Stimulated activated CD4-positive, alpha-beta T cell treated with anti-CD3 and anti-CD28 coated beads, TNF-alpha, amount 100 ng/mL, for 4 hours (primary cell): ENCODE data around the gene SLC24A1.

ENCODE experiments used
- DNase-seq, 3 experiments: peaks; one replicate each; pipeline ENCODE4 v3.0.0-alpha.2; 2020; ENCODE audit warnings: low read depth in 3 of 3

SLC24A1 gene

DNA sequence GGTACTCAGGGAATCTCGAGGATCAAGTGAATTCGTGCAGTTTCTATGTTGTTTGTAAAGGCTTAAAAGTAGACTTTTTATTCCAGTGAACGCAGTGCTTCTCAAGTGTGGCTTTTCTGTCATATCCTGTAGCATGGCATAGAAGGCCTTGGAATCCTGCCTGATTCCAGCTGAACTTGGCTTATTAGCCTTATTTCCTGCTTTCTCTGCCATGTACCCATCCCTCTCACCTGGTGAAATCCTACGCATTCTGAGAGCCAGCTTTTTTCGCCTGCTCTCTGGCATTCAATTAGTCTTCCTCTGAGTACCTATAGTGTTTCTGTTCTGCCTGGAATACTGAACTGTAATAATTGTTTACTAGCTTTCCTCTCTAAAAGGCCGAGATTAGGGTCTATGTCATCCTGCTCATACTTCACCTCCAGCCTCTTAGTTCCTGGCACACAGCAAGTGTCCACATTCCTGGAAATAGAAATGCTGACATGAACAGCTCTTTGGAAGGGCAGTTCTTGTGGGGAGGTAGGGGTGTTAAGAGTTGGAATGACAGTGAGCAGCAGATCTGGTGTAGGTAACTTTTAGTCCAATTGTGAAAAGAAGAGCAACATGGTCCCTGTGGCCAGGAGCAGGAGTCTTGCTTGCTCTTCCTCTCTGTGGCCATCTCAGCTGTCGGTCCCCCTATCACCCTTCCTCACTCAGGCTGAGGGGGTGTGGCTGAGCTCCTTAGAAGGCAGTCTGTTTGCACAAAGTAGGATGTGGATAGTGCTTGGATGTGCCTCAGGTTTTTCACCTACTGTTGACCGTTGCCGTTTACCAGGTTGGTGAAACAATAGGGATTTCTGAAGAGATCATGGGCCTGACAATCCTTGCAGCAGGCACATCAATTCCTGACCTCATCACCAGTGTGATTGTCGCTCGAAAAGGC, 30.4 kb downstream of the SLC24A1 start:
- DNase-seq = no peak

DNA sequence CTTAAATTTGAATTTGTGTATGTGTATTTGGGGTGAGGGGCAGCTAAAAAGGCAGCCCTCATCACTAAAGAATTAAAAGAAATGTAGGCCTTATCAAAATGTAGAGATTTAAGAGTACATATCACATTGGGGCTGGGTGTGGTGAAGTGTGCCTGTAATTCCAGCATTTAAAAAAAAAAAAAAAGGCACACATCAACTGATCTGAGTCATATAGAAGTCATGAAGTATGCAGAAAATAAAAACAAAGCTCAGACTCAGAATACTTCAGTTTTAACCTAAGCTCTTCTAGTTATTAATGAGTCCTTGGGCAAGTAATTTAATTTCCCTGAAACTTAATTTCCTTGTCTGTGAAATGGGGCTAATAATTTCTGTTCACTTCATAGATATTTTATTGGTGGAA, 31.6 kb downstream of the SLC24A1 start:
- DNase-seq = no peak

DNA sequence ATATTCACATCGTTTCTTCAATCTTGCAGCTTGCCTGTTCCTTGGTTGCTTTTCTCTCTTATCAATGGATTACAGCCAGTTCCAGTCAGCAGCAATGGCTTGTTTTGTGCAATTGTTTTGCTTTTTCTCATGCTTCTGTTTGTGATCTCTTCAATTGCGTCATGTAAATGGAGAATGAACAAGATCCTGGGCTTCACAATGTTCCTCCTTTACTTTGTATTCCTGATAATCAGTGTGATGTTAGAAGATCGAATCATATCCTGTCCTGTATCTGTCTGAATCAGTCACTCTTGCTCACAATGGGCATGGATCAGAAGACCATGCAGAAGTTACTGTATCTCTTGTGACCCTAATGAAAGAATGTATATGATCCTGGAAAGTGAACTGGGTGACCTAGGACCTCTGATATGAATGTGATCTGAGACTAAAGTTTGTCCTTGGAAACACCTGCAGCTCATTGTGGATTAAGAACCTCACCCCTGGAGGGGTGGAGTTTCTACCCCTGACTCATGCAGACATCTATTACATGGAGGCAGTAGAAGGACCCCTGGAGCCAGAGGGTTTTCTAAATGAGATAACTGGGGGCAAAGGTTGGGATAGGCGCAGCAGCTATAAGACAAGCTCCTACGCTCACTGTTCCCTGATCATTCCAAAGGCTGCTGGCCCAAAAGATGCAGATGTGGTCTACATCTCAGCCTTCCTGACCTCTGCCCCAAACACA, 32.2 kb downstream of the SLC24A1 start:
- DNase-seq = no peak

DNA sequence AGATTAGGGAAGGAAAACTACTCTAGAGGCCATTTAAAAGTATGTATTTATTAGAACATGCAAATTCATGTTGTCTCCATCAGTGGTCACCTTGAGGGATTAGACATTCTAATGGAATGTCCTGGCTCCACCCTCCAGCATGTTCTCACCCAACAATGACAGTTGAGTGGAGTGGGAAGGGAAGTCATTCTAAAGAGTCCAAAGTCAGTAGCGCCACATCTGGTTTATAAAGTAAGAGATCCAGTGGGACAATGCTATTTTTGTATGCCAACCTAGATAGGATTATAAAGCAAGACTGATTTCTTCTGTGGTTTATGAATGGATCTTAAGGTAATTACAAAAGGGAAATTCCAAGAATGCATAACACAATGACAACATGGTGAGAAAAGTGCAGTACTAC, 33.3 kb downstream of the SLC24A1 start:
- DNase-seq = no peak

DNA sequence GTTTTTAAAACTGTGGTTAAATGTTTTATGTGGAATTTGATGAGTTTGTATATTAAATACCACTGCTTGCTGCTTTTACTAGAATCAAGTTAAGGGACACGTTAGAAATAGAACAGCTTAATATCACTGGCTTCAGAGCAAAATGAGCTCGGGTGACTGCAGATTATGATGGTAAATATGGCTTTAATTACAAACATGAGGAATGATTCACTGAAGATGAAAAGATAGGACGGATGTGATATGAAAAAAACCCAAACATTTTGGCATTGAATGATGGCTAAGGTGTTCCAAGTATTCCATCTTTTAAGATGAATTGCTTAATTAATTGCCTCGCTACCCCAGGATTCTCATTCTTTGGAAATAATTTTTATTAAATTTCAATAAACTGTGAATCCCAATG, 33.7 kb downstream of the SLC24A1 start:
- DNase-seq = no peak

DNA sequence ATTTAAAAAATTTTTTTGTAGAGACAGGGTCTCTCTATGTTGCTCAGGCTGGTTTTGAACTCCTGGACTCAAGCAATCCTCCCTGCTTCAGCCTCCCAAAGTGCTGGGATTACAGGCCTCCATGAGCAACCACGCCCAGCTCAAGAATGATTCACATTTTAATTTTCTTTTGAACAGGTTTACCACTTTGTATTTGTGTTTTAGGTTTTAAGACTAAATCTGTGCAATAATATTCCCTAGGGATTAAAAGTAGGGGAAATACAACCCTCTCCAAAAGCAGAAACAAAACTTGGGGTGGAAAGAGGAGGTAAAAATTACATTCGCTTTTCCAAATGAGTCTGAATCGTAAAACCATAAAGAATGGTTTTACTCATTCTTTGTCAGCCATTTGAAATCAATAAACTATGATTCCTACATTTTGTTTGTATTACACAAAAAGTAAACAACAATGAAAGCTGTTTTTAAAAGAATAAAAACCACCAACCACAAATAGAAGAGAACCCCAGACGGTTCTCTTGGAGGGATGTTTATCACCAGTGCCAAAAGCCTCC, 37.8 kb downstream of the SLC24A1 start:
- DNase-seq = no peak

DNA sequence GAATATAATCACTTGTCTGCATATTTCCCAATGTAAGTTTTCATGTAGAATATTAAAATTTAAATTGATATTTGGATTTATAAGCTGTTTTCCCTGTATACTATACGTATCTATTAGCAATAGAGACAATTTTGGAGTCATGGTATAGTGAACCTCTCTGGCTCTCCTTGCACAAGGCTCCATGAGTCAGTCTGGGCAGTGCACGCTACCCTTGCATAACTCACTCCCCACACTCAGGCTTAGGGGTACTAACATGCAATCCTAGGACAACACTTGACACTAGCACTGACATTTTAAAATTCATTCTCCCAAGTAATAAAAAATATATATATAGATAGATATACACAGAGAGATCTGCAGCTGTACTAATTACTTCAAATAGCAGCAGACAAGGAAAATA, 39.2 kb downstream of the SLC24A1 start:
- DNase-seq = no peak

DNA sequence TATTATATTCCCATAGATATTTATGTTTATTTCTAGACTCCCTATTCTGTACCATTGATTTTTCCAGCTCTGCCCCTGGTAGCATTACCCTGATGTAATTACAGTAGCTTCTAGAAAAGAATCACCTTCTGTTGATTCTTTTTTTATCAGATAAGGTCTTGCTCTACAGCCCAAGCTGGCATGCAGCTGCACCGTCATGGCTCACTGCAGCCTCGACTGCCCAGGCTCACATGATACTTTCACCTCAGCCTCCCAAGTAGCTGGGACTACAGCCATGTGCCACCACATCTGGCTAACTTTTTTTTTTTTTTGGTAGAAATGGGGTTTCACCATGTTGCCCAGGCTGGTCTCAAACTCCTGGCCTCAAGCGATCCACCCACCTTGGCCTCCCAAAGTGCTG, 41.8 kb downstream of the SLC24A1 start:
- no peak for DNase-seq

DNA sequence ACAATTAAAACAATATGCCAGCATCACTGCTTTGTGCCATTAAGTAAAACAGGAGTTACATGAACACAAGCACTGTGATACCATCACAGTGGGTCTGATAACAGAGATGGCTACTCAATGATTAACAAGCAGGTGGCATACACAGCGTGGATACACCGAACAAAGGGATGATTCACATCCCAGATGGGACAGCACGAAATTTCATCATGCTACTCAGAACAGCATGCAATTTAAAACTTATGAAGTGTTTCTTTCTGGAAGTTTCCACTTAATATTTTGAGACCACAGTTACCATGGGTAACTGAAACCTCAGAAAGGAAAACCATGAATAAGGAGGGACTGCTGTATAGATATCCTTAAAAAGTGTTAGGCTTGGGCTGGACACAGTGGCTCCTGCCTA, 44.5 kb downstream of the SLC24A1 start:
- no peak for DNase-seq

DNA sequence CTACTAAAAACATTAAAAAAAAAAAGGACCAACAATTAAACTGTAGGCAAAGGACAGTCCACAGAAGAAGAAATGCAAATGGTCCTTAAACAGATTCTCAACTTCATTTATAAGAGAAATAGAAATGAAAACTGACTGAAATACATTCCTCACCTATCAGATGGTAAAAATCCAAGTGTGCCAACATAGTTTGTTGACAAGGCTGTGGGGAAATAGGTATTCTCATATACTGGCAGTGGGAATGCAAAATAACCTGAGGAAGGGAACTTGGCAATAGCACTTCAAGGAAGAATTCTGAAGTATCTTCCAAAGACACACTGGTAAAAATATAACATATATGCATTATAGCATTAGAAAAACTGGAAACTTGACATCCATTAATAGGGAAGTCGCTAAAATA, 53.8 kb downstream of the SLC24A1 start:
- DNase-seq = no peak

DNA sequence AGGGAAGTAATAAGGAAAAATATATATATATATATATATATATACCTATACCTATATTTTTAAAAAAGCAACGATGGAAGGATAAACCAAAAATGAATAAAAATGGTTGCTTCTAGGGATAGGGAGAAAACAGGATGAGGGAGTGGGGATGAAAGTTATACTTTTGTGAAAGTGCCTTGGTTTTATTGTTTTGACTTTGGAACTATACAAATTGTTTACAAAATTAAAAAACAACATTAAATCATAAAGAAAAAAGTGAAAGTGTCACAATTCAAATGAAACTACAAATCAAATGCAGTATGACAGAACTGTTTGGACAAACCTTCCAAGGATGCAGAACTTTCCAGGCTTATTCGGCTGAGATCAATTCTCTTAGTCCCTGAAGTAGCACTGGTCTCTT, 54.4 kb downstream of the SLC24A1 start:
- no peak for DNase-seq

DNA sequence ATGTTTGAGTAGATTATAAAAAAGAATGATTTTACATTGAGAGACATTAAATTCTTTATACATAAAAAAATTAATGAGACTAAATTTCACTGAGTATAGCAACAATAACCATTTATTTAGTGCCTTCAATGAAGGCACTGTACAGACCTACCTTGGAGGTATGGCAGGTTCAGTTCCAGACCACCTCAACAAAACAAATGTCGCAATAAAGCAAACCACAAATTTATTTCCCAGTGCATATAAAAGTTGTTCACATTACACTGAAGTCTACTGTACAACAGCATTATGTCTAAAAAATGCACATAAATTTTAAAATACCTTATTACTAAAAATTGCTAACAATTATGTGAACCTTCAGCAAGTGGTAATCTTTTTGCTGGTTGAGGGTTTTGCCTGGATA, 58.8 kb downstream of the SLC24A1 start:
- no peak for DNase-seq

DNA sequence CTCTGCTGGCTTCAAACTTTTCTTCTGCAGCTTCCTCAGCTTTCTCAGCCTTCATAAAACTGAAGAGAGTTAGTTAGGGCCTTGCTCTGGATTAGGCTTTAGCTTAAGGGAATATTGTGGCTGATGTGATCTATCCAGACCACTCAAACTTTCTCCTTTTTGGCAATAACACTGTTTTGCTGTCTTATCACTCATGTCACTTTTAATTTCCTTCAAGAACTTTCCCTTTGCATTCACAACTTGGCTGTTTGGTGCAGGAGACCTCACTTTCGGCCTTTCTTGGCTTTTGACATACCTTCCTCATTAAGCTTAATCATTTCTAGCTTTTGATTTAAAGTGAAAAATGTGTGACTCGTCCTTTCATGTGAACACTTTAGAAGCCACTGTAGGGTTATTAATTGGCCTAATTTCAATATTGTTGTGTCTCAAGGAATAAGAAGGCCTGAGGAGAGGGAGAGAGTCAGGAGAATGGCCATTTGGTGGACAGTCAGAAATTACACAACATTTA, 60.7 kb downstream of the SLC24A1 start:
- no peak for DNase-seq

DNA sequence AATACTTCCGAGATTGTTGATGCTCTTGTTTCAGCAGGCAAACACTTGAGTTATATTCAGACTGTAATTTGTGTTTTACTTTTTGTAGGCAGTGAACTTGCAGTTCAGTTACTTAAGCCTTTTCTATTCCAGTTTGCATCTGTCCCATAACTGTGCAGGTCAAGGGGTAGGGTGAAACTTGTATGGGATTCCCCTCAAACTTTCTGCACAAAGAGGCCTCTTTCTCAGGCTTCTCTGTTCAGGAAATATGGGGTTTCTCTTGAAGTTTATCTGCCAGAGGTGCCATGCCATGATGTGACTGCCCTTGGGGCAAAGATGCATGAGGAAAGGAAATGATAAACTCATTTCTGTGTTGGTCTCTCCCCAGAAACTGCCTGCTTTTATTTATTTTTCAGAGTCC, 66.7 kb downstream of the SLC24A1 start:
- DNase-seq = no peak

DNA sequence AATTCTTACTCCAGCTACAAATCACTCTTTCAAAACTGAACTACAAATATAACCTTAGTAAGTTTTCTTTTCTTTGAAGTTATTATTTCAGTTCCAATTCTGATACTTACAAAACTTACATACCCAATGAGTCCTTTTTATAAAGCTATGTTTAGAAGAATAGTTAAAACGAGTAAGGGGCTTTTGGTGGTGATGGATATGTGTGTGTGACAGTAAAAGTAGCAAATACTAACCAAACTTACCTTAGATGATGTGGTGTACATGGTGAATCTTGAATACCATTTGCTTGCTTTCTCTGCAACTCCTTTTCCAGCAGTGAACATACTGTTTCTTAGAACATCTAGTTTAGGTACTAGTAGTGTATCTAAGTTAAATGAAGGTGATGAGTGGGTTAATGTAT, 68.4 kb downstream of the SLC24A1 start:
- no peak for DNase-seq

DNA sequence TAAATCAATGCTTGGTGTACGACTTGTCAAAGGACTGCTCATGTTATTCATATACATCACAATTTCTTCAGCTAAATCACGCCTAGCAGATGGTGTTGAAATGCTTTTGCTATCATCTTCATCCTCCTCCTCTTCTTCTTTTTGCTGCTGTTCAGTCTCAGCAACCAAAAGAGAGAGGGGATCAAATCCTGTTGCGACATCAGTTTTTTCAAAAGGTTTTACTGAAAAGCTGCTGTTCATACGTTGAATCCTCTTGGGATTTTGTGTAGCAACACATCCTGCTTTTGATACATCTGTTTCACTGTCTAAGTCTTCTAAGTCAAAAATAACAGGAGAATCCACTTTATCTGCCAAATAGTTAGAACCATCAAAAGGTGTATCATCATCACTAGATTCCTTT, 69.0 kb downstream of the SLC24A1 start:
- DNase-seq = no peak

DNA sequence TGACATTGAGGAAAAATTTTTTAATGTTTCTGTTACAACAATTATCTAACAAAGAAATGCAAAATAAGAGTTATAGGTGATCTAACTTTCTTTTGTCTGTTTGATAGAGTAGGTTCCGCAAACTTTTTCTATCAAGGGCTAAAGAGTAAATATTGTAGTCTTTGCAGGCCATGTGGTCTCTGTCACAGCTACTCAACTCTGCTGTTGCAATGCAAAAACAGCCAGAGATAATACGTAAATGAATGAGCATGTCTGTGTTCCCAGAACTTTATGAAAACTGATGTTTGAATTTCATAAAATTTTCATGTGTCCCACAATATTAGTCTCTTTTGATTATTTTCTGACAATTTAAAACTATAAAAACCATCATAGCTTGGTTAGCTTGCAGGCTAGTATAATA, 73.3 kb downstream of the SLC24A1 start:
- no peak for DNase-seq
